Bronchial epithelial cell (primary cell): Measurements from ENCODE around the gene SRMS. TPM values are rescaled to one million over a fixed set of nuclear protein-coding genes. Genes with fewer than 3 reads are reported as not detected.

ENCODE experiments used
- DNase-seq: peaks from one replicate; pipeline ENCODE4 v3.0.0-alpha.2; 2010; ENCODE audit warnings: low read depth
- FAIRE-seq: peaks from 2 replicates; lab custom pipeline; 2011; peaks lifted over from hg19 to GRCh38; lab: Jason Lieb, UNC
- H3K27me3 ChIP-seq: 2 replicates; pipeline ENCODE4 v1.5.1; 2011; ENCODE audit warnings: low read length; ENCODE audit not compliant: control insufficient read depth, insufficient read depth
- H3K36me3 ChIP-seq: 2 replicates; pipeline ENCODE4 v1.5.1; 2011; ENCODE audit warnings: low read length; ENCODE audit not compliant: control insufficient read depth, insufficient read depth
- H3K4me3 ChIP-seq: 2 replicates; pipeline ENCODE4 v1.5.1; 2011; ENCODE audit warnings: mild to moderate bottlenecking, low read depth, low read length, control low read depth
- CTCF ChIP-seq: IDR thresholded peaks from 2 replicates; pipeline ENCODE4 v1.5.1; 2011; ENCODE audit warnings: mild to moderate bottlenecking, moderate library complexity, low read length, control low read depth, inconsistent platforms; ENCODE audit not compliant: insufficient read depth, severe bottlenecking
- total RNA-seq: library from RNA; depleted of rRNA; stranded (reverse); fragments of >200 nt; gene quantifications from 2 replicates; pipeline ENCODE4 v1.2.1, GENCODE V29; 2014

The SRMS gene
- total RNA-seq, 1 donor from 2014 or later: 0.79 TPM

- FAIRE-seq (no peak), DNase-seq (no peak)
- Histone ChIP-seq H3K4me3 (no peak overlapping the region), H3K36me3 (no peaks in the 10 kb centered on the region), H3K27me3 (peaks cover 10% of the 10 kb centered on the region)
- TF ChIP-seq CTCF: no peak
Observed at GRCh38 chr20:63497138-63497945, 50.2 kb downstream of the SRMS start.

- Histone ChIP-seq H3K27me3 (peaks cover 9% of the 10 kb centered on the region), H3K4me3 (no peak overlapping the region), H3K36me3 (no peaks in the 10 kb centered on the region)
- TF ChIP-seq CTCF: no peak
- DNase-seq: no peak
- FAIRE-seq: no peak
Observed at GRCh38 chr20:63496596-63497120, 50.9 kb downstream of the SRMS start.

GRCh38 chr20:63495741-63496595, 51.6 kb downstream of the SRMS start:
- Histone ChIP-seq H3K27me3 (peaks cover 9% of the 10 kb centered on the region), H3K36me3 (no peaks in the 10 kb centered on the region), H3K4me3 (no peak overlapping the region)
- no peak for FAIRE-seq
- TF ChIP-seq CTCF: peak; percentile 96
- DNase-seq: peak; percentile 22

DNA sequence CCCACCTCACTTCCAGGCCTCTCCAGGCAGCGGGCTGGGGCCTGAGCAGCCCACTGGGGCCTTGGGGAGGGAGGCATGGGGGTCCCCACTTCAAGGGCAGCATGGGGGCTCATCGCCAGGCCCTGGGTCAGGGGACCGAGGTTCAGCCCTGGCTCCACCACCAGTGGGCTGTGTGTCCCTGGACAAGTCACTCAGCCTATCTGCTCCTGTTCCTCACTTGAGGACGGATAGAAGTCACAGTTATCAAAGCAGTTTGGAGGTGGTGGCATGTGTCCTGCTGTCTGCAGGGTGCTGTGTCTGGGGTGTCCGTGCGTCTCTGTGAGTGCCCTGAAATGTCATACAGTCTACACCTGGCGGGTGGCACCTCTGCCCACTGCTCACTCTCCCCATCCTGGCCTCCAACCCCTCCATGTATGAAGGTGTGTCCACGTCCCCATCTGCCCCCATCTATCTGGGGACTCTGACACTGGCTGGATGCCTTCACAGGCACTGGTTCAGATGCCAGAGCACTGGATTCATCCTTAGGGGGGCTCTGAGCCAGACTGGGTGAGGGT, 52.3 kb downstream of the SRMS start:
- no peak for FAIRE-seq
- H3K4me3 ChIP-seq: no peak overlapping the region
- DNase-seq: no peak
- H3K27me3 ChIP-seq: peaks cover 9% of the 10 kb centered on the region
- TF ChIP-seq CTCF: no peak
- no peaks in the 10 kb centered on the region for H3K36me3 ChIP-seq

DNA sequence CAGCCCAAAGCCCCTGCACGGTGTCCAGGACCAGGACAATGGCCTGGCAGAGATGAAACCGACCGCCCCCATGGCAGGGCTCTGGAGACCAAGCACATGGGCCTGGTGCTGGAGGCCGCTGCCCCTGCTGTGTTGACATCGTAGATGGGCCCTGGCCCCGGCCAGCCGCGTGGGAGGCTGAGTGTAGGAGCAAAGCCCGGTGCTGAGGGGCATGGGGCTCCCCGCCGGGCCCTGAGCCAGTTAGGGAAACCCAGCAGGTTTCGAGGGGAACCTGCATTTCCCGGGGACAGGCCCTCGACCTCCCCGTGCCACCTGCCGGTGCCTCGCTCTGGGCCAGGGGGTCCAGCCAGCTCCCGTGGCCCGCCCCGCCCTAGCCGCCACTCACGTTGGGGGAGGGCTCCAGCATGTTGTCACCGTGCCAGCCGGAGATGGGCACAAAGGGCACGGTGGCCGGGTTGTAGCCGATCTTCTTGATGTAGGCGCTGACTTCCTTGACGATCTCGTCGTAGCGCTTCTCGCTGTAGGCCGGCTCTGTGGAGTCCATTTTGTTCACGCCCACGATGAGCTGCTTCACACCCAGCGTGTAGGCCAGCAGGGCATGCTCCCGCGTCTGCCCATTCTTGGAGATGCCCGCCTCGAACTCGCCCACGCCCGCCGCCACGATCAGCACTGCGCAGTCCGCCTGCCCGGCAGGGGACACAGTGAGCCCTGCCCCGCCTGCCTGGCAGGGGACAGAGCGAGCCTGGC, 53.0 kb downstream of the SRMS start:
- TF ChIP-seq CTCF: no peak
- H3K36me3 ChIP-seq: no peaks in the 10 kb centered on the region
- DNase-seq (no peak), FAIRE-seq (no peak)
- no peak overlapping the region for H3K4me3 ChIP-seq
- H3K27me3 ChIP-seq: peaks cover 7% of the 10 kb centered on the region
